Renal cortical epithelial cell (primary cell): ENCODE results near the gene FOXRED1. TPM values are rescaled to one million over a fixed set of nuclear protein-coding genes. Genes with fewer than 3 reads are reported as not detected.

Experiments
- DNase-seq: peaks from one replicate; pipeline ENCODE4 v3.0.0-alpha.2; 2011; ENCODE audit warnings: low read depth
- total RNA-seq: library from RNA; depleted of rRNA; stranded (reverse); fragments of >200 nt; gene quantifications from 2 replicates; pipeline ENCODE4 v1.2.3, GENCODE V29; 2014

FOXRED1 gene
- total RNA-seq, 1 donor from 2014 or later = 16.3 TPM

GRCh38 chr11:126311401-126312291 lies 42.7 kb downstream of the FOXRED1 start:
- DNase-seq = no peak

GRCh38 chr11:126312961-126313360 lies 44.0 kb downstream of the FOXRED1 start:
- DNase-seq = no peak

GRCh38 chr11:126313826-126314225 lies 44.9 kb downstream of the FOXRED1 start:
- DNase-seq = no peak

GRCh38 chr11:126317432-126317755 lies 48.4 kb downstream of the FOXRED1 start:
- no peak for DNase-seq

GRCh38 chr11:126317756-126318573 lies 49.0 kb downstream of the FOXRED1 start:
- DNase-seq = peak; percentile 52

- peak; percentile 45 for DNase-seq
These were observed 49.8 kb downstream of the FOXRED1 start for GRCh38 chr11:126318574-126319373.

- no peak for DNase-seq
These were observed 50.4 kb downstream of the FOXRED1 start for GRCh38 chr11:126319374-126319740.

GRCh38 chr11:126322996-126323395 lies 54.0 kb downstream of the FOXRED1 start:
- DNase-seq = no peak

GRCh38 chr11:126327281-126328000 lies 58.5 kb downstream of the FOXRED1 start:
- peak; percentile 81 for DNase-seq

Other genes with a start within 250 kb of the FOXRED1 start
- 5.7 and 9.4 TPM in 2 replicates for gene CDON, start 206.3 kb upstream of the FOXRED1 start, total RNA-seq
- 28.9 and 46.7 TPM in 2 replicates for gene RPUSD4, start 57.5 kb upstream of the FOXRED1 start, total RNA-seq
- 45.2 and 64.9 TPM in 2 replicates for gene FAM118B, start 57.4 kb upstream of the FOXRED1 start, total RNA-seq
- gene SRPRA, start 259 bp upstream of the FOXRED1 start, total RNA-seq = 26.4 and 66.6 TPM in 2 replicates
- 1.4 and 5.1 TPM in 2 replicates for gene TIRAP, start 13.9 kb downstream of the FOXRED1 start, total RNA-seq
- gene DCPS, start 34.9 kb downstream of the FOXRED1 start, total RNA-seq = 9.2 and 9.4 TPM in 2 replicates
- 13.9 and 17.8 TPM in 2 replicates for gene ST3GAL4, start 86.5 kb downstream of the FOXRED1 start, total RNA-seq